ENCODE data around the gene NRG2.

The NRG2 gene

GRCh38 chr5:140007311-140007710 lies 35.8 kb downstream of the NRG2 start:
- no peak for DNase-seq

- DNase-seq = no peak
These were observed 37.9 kb downstream of the NRG2 start for GRCh38 chr5:140005145-140005591.

- DNase-seq = no peak
These were observed 38.9 kb downstream of the NRG2 start for GRCh38 chr5:140004174-140004573.

DNA sequence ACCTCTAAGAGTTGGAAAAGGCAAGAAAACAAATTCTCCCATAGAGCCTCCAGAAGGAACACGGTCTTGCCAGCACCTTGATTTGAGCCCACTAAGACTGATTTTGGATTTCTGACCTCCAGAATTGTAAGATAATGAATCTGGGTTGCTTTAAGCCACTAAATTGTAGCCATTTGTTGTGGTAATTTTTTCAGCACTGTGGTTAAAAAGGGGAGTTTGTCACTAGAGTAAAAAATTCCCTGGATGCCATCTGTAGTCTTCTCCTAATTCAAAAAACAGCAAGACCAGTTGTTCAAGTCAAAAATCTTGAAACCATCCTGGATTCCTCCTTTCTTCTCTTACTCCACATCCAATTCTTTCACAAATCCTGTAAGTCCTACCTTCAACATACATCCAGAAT lies 39.6 kb downstream of the NRG2 start:
- no peak for DNase-seq

GRCh38 chr5:140000332-140000731 lies 42.8 kb downstream of the NRG2 start:
- DNase-seq = no peak

DNA sequence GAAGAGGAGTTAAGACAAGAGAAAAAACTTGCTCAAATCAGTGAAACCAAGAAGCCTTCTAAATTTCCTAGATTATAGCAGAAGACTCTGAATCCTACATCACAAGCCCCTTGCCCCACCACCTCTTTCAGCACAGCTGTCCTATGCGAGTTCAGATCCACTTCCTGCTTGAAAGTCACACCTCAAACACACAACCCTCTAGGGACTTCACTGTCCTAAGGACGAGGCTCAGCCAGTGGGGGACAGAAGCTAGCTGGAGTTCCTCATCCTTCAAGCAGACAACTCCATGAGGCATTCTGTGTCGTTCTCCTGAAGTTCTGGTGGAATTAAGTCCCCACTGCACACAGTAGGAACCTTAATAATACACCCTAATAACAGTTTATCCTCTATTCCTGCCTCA lies 44.3 kb downstream of the NRG2 start:
- DNase-seq = no peak

DNA sequence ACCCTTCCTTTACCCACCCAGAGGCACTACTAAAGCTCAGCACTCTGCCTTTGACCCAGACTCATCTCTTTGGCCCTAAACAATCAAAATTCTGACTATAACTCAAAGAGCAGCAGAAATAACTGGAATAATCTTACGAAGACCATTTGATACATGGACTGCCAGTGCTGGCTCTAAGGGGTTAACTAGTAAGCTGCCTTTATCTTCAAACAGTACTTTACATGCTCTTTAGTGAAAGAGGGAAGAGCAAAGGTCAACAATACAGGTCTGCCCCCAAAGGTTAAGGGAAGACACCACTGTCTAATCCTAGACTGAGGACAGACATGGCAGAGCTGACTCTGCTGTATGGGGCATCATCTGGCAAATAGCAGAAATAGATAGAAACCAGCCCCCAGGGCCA lies 45.8 kb downstream of the NRG2 start:
- DNase-seq = no peak

- DNase-seq = no peak
These were observed 47.2 kb downstream of the NRG2 start for GRCh38 chr5:139995929-139996328.

GRCh38 chr5:139994234-139994633 lies 48.9 kb downstream of the NRG2 start:
- DNase-seq = no peak

- DNase-seq = peak; percentile 65 to 81 (median 74)
These were observed 57.4 kb downstream of the NRG2 start for GRCh38 chr5:139985733-139986132.

DNA sequence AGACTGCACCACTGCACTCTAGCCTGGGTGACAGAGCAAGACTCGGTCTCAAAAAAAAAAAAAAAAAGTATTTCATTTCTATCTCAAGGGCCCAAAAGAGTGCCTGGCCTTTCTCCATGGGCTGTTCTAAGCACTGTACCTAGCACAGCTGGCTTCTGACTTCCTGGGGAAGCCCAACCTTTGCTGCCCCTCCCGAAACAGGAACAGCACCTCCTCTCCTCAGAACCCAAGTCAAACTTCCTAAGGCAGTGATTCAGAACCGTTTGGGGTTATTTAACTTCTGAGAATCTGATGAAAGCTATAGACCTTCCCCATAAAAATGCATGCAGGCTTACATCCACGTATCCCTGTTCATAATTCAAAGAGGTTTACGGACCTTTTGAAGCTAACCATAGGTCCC lies 57.8 kb downstream of the NRG2 start:
- peak in 3 of 4 experiments; percentile 38 to 46 (median 43) for DNase-seq

DNA sequence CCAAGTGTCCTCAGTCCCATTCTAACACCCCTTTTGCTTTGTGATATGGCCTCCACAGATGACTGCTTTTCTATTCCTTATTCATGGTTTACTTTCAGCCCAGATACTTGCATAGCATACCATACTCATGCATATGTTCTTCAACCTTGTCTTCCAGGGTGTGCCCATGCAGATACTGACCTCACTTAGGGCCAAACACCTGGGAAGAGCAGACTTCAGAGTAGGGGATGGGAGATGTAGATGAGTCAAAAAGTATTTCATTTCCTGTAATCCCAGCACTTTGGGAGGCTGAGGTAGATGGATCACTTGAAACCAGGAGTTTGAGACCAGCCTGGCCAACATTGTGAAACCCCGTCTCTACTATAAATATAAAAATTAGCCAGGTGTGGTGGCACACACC lies 58.3 kb downstream of the NRG2 start:
- no peak for DNase-seq

- no peak for DNase-seq
These were observed 60.2 kb downstream of the NRG2 start for GRCh38 chr5:139982975-139983240.

- DNase-seq = no peak
These were observed 60.7 kb downstream of the NRG2 start for GRCh38 chr5:139982157-139982974.

- no peak for DNase-seq
These were observed 62.3 kb downstream of the NRG2 start for GRCh38 chr5:139980765-139981164.

DNA sequence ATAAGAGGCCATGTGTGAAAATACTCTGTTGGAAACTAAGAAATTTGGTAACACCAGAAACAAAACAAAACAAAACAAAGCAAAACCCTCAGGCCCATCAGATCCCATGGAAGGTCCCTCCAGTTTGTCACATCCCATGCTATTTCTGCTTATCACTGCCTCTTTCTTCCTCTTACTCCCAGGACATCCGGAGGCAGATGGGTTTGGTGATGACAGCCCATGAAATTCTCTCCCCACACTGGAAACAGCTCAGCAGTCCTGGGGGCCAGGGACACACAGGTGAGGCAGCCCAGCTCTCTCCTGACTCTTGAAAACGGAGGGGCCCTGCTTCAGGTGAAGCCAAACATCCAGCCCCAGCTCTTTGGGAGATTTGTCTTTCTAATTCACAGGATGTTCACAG lies 63.2 kb downstream of the NRG2 start:
- DNase-seq = no peak

- no peak for DNase-seq
These were observed 63.6 kb downstream of the NRG2 start for GRCh38 chr5:139979518-139979917.

- DNase-seq = no peak
These were observed 66.4 kb downstream of the NRG2 start for GRCh38 chr5:139976703-139977102.

DNA sequence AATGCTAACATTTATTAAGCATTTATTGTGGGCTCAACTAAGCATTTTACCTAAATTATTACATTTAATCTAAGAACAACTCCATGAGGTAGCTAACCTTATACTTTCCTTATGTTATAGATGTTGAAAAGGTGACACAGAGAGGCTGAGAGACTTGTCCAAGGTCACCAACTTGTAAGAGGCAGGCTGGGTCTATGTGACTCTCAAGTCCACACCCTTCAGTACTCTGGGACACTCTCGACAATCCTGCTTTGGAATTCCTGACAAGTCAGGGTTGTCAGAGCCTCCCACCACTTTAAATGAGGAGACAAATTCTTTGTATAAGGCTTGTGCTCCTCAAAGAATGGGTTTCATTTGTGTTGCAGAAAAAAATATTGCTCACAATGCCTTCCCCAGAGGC lies 67.2 kb downstream of the NRG2 start:
- no peak for DNase-seq

DNA sequence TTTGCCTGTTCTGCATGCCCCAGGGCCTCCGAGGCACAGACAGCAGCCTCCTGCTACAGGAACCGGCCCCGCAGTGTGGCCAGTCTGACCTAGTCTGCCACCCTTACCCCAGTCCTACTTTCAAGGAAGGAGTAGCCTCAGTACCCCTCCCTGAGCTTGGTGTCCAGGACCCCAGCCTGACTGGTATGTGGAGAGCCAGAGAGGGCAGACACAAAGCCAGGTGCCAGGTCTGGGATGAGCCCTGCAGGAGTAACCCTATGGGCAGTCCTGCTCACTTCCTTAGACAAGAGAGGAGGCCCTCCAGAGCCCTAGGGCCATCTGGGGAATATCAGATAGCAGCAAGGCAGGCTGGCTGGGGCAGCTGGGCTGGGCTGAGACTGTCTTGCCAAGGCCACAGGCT lies 67.8 kb downstream of the NRG2 start:
- DNase-seq = no peak

DNA sequence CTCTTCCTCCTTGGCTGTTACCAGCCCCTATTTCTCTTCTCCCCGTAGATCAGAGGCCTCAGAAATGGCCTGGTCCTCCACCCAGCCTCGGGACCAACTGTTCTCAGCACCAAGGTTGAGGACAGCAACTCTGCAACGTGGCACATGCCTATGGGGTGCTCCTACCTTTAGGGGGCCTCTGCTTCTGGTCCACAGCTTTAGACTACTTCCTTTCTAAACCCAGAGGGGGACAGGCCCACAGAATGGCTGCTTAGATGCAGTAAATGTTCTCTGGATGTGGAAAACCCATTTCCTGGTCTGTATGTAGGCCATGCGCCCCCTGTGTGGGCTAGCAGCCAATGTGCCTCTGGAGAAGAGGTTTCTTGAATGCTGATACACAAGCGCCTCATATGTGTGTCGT lies 68.4 kb downstream of the NRG2 start:
- DNase-seq = no peak

DNA sequence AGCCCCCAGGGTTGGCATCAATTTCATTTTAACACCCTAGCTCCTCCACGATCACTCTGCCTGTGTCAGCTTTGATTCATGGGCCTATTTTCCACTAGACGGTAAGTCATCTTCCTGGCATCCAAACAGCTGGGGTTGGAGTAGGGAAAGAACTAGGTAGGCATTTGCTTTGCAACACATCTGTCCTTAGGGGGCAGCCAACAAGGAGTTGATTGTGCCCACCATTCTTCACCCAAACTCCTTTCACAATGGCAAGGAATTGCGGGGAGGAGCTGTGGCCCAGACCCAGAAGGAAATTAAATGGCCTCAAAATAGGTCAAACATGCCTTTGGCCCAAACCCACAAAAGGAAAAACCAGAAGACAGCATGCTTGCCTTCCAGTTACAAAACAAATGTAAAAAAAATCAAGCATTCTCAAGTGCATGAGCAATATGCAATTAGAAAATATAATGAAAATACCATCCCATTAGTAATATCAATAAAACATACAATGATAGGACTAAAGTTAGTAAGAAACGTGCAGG lies 71.8 kb downstream of the NRG2 start:
- no peak for DNase-seq

DNA sequence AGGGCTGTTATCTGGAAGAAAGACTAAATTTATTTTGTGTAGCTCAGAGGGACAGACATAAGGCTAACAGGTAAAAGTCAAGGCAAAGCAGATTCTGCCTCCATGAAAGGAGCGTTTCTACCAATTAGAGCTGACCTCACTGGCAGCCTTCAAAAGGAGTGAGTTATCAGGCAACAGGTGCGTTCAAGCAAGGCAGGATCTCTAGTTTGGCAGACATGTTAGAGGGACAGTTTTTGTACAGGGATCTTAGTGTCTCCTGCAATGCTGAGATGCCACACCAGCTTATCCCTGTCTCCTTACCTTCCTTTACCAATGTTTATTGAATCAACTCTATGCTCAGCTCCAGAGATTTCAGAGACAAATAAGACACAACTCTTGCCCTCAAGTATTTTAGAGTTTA lies 73.8 kb downstream of the NRG2 start:
- DNase-seq = no peak

GRCh38 chr5:139968547-139969261 lies 74.4 kb downstream of the NRG2 start:
- DNase-seq = peak; percentile 76 to 90 (median 84)
